ENCODE data around the gene LRCH4. TPM values are rescaled to one million over a fixed set of nuclear protein-coding genes. Genes with fewer than 3 reads are reported as not detected.

The LRCH4 gene
- total and polyA plus RNA-seq, 5 donors, result 29.0 to 36.0 (median 33.4) TPM

- H3K4me1 ChIP-seq (ENCODE audit: control insufficient read depth, insufficient read depth, low read length), result no peaks in the 10 kb centered on the region
- DNase-seq (peak in 2 of 3 donors; percentile 79 to 84), ATAC-seq (peak; percentile 8 to 34)
- H3K4me3 ChIP-seq (ENCODE audit: low read length), result peak overlapping the region; percentile 89
- no peaks in the 10 kb centered on the region for H3K9me3 ChIP-seq (ENCODE audit: control insufficient read depth, low read length)
- H3K27ac ChIP-seq (ENCODE audit: low read length), result no peak overlapping the region
- intact Hi-C loops (cut with DNase I), result loop anchor here in 1 of 4 donors (10.0 kb wide), 1 partner anchor 80 kb away; no protein-coding TSS in a partner anchor
- H3K27me3 ChIP-seq (ENCODE audit: control insufficient read depth, insufficient read depth), result no peaks in the 10 kb centered on the region
- 17% methylated on average over 68 of the region's 68 CpGs for WGBS
These were observed 19.3 kb upstream of the LRCH4 start for GRCh38 chr7:100604976-100605911.

GRCh38 chr7:100604028-100604975 lies 18.4 kb upstream of the LRCH4 start:
- no peaks in the 10 kb centered on the region for H3K9me3 ChIP-seq (ENCODE audit: control insufficient read depth, low read length)
- WGBS, result under 1% methylated on average over 70 of the region's 70 CpGs
- intact Hi-C loops (cut with DNase I), result loop anchor here in 1 of 4 donors (10.0 kb wide), 1 partner anchor 80 kb away; no protein-coding TSS in a partner anchor
- H3K4me3 ChIP-seq (ENCODE audit: low read length), result peak overlapping the region; percentile 89
- peak; percentile 80 to 94 (median 93) for DNase-seq
- ATAC-seq, result peak; percentile 78 to 84
- no peaks in the 10 kb centered on the region for H3K27me3 ChIP-seq (ENCODE audit: control insufficient read depth, insufficient read depth)
- peak overlapping the region; percentile 85 for H3K27ac ChIP-seq (ENCODE audit: low read length)
- H3K4me1 ChIP-seq (ENCODE audit: control insufficient read depth, insufficient read depth, low read length), result no peaks in the 10 kb centered on the region

DNA sequence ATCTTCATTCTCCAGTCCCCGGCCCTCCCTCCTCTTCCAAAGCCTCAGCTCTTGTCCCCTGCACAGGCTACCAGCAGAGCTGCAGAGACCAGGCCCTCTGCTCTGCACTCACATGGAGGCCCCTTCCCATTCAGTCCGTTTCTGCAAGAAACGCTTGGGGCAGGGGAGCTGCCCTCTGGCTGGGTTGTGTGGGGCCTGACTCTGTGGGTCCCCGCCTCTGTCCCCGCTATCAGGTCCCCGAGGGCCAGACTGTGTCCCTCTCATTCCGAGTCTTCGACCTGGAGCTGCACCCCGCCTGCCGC lies 17.7 kb upstream of the LRCH4 start:
- peak overlapping the region; percentile 10 for H3K27ac ChIP-seq (ENCODE audit: low read length)
- H3K9me3 ChIP-seq (ENCODE audit: control insufficient read depth, low read length), result no peaks in the 10 kb centered on the region
- no peaks in the 10 kb centered on the region for H3K27me3 ChIP-seq (ENCODE audit: control insufficient read depth, insufficient read depth)
- no peaks in the 10 kb centered on the region for H3K4me1 ChIP-seq (ENCODE audit: control insufficient read depth, insufficient read depth, low read length)
- 10% methylated on average over 10 of the region's 10 CpGs for WGBS
- intact Hi-C loops (cut with DNase I), result loop anchor here in 1 of 4 donors (10.0 kb wide), 1 partner anchor 81 kb away; no protein-coding TSS in a partner anchor
- peak overlapping the region; percentile 89 for H3K4me3 ChIP-seq (ENCODE audit: low read length)
- ATAC-seq (peak in 1 of 2 donors; percentile 7), DNase-seq (no peak)

DNA sequence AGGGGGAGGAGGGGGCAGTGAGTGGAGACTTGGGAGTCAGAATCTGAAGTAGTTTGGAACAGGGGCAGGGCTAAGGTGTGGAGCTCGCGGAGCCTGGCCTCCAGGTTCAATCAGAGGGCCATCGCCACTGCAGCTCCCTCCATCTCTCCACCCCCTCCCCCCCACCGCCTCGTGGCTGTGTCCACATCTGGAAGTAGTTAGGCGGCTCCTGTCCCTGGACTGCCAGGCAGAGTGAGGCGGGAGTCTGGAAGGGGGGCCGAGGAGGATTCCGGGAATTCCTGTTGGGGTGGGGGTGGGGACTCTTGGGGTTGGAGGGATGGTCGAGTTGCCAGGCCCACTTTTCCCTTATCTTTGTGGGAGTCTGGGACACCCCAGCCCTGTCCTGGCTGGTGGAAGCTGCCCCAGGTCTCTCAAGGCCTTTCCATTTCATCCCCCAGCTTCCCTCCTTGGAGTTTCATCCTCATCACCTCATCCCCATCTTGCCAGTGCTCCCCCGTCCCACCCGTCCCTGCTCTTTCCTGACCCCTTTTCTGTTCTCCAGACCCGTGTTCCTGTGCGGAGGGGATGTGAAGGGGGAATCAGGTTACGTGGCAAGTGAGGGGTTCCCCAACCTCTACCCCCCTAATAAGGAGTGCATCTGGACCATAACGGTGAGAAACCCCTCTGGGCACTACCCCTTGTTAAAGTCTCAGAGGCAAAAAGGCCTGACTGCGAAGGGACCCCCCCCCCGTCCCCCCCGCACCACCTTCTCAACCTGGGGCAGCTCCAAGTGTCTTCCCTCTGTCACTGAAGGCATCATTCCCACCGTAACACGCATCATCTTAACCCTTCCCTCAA lies 17.2 kb upstream of the LRCH4 start:
- peak; percentile 45 to 66 for ATAC-seq
- 34% methylated on average over 21 of the region's 21 CpGs for WGBS
- intact Hi-C loops (cut with DNase I), result loop anchor here in 1 of 4 donors (10.0 kb wide), 1 partner anchor 82 kb away; no protein-coding TSS in a partner anchor
- Histone ChIP-seq H3K4me1 (ENCODE audit: control insufficient read depth, insufficient read depth, low read length) (no peaks in the 10 kb centered on the region), H3K27me3 (ENCODE audit: control insufficient read depth, insufficient read depth) (no peaks in the 10 kb centered on the region), H3K27ac (ENCODE audit: low read length) (peak overlapping the region; percentile 21), H3K9me3 (ENCODE audit: control insufficient read depth, low read length) (no peaks in the 10 kb centered on the region), H3K4me3 (ENCODE audit: low read length) (peak overlapping the region; percentile 37)
- peak; percentile 79 to 93 (median 89) for DNase-seq

GRCh38 chr7:100600730-100601038 lies 14.8 kb upstream of the LRCH4 start:
- peak in 1 of 3 donors; percentile 52 for DNase-seq
- H3K4me3 ChIP-seq (ENCODE audit: low read length), result no peak overlapping the region
- ATAC-seq, result no peak
- no peaks in the 10 kb centered on the region for H3K4me1 ChIP-seq (ENCODE audit: control insufficient read depth, insufficient read depth, low read length)
- intact Hi-C loops (cut with DNase I), result loop anchor here in 1 of 4 donors (10.0 kb wide), 1 partner anchor 84 kb away; no protein-coding TSS in a partner anchor
- no peak overlapping the region for H3K27ac ChIP-seq (ENCODE audit: low read length)
- no peaks in the 10 kb centered on the region for H3K27me3 ChIP-seq (ENCODE audit: control insufficient read depth, insufficient read depth)
- no peaks in the 10 kb centered on the region for H3K9me3 ChIP-seq (ENCODE audit: control insufficient read depth, low read length)
- WGBS, result 74% methylated on average over 9 of the region's 9 CpGs

GRCh38 chr7:100599911-100600729 lies 14.2 kb upstream of the LRCH4 start:
- peak in 2 of 3 donors; percentile 42 to 55 for DNase-seq
- Histone ChIP-seq H3K4me3 (ENCODE audit: low read length) (no peak overlapping the region), H3K4me1 (ENCODE audit: control insufficient read depth, insufficient read depth, low read length) (no peaks in the 10 kb centered on the region), H3K27me3 (ENCODE audit: control insufficient read depth, insufficient read depth) (no peaks in the 10 kb centered on the region), H3K27ac (ENCODE audit: low read length) (no peak overlapping the region), H3K9me3 (ENCODE audit: control insufficient read depth, low read length) (no peaks in the 10 kb centered on the region)
- no peak for ATAC-seq
- 71% methylated on average over 18 of the region's 18 CpGs for WGBS
- intact Hi-C loops (cut with DNase I), result loop anchor here in 1 of 4 donors (10.0 kb wide), 1 partner anchor 85 kb away; no protein-coding TSS in a partner anchor

DNA sequence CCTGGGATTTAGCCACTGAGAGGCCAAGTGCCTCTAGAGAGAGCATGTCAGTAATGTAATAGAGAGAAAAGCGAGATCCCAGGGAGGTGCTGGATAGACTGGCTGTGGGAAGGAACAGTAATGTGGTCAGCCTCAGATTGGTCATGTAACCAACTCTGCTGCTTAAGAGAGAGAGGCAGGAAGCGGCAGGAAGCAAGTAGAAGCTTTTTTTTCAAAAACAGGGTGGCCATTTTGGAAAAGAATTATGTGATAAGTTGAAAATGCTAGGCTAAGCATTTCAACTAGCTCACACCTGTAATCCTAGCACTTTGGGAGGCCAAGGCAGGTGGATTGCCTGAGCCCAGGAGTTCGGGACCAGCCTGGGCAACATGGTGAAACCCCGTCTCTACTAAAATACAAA lies 12.5 kb upstream of the LRCH4 start:
- DNase-seq (no peak), ATAC-seq (no peak)
- Histone ChIP-seq H3K9me3 (ENCODE audit: control insufficient read depth, low read length) (no peaks in the 10 kb centered on the region), H3K27ac (ENCODE audit: low read length) (no peak overlapping the region), H3K27me3 (ENCODE audit: control insufficient read depth, insufficient read depth) (no peaks in the 10 kb centered on the region), H3K4me3 (ENCODE audit: low read length) (no peak overlapping the region), H3K4me1 (ENCODE audit: control insufficient read depth, insufficient read depth, low read length) (no peaks in the 10 kb centered on the region)
- WGBS, result 84% methylated on average over 4 of the region's 4 CpGs
- intact Hi-C loops (cut with DNase I), result no loop called here

- no peak overlapping the region for H3K27ac ChIP-seq (ENCODE audit: low read length)
- WGBS, result 98% methylated on average over 7 of the region's 7 CpGs
- no peaks in the 10 kb centered on the region for H3K9me3 ChIP-seq (ENCODE audit: control insufficient read depth, low read length)
- intact Hi-C loops (cut with DNase I), result no loop called here
- H3K4me3 ChIP-seq (ENCODE audit: low read length), result no peak overlapping the region
- H3K4me1 ChIP-seq (ENCODE audit: control insufficient read depth, insufficient read depth, low read length), result no peaks in the 10 kb centered on the region
- DNase-seq (peak in 1 of 3 donors; percentile 36), ATAC-seq (no peak)
- H3K27me3 ChIP-seq (ENCODE audit: control insufficient read depth, insufficient read depth), result no peaks in the 10 kb centered on the region
These were observed 9.3 kb upstream of the LRCH4 start for GRCh38 chr7:100595188-100595587.

GRCh38 chr7:100591596-100591995 lies 5.7 kb upstream of the LRCH4 start:
- no peak overlapping the region for H3K4me3 ChIP-seq (ENCODE audit: low read length)
- peak in 1 of 3 donors; percentile 48 for DNase-seq
- H3K27ac ChIP-seq (ENCODE audit: low read length), result no peak overlapping the region
- no peak for ATAC-seq
- intact Hi-C loops (cut with DNase I), result no loop called here
- H3K27me3 ChIP-seq (ENCODE audit: control insufficient read depth, insufficient read depth), result no peaks in the 10 kb centered on the region
- WGBS, result 94% methylated on average over 17 of the region's 17 CpGs
- no peaks in the 10 kb centered on the region for H3K4me1 ChIP-seq (ENCODE audit: control insufficient read depth, insufficient read depth, low read length)
- no peaks in the 10 kb centered on the region for H3K9me3 ChIP-seq (ENCODE audit: control insufficient read depth, low read length)

Data from right cardiac atrium (tissue), 5 donors.